ENCODE results near the gene GIGYF1. TPM values are rescaled to one million over a fixed set of nuclear protein-coding genes. Genes with fewer than 3 reads are reported as not detected.

The GIGYF1 gene
- total RNA-seq, 1 experiment from 2014 or later, result 16.6 TPM

DNA sequence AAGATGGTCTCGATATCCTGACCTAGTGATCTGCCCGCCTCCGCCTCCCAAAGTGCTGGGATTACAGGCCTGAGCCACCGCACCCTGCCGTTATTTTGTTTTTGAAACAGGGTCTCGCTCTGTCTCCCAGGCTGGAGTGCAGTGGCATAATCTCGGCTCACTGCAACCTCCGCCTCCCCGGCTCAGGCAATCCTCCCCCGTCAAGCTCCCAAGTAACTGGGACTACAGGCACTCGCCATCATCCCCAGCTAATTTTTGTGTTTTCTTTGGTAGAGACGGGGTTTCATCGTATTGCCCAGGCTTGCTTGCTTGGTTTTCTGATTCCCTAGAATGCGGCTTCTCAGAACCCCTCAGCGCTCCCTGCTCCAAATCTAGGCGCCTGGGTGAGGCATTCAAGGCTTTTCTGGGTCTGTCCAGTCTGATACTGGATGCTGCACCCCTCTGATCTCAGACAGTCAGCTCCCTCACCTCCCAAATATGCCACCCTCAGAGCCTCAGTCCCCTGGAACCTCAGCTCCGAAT lies 54.0 kb downstream of the GIGYF1 start:
- DNase-seq (ENCODE audit: low spot score), result no peak

DNA sequence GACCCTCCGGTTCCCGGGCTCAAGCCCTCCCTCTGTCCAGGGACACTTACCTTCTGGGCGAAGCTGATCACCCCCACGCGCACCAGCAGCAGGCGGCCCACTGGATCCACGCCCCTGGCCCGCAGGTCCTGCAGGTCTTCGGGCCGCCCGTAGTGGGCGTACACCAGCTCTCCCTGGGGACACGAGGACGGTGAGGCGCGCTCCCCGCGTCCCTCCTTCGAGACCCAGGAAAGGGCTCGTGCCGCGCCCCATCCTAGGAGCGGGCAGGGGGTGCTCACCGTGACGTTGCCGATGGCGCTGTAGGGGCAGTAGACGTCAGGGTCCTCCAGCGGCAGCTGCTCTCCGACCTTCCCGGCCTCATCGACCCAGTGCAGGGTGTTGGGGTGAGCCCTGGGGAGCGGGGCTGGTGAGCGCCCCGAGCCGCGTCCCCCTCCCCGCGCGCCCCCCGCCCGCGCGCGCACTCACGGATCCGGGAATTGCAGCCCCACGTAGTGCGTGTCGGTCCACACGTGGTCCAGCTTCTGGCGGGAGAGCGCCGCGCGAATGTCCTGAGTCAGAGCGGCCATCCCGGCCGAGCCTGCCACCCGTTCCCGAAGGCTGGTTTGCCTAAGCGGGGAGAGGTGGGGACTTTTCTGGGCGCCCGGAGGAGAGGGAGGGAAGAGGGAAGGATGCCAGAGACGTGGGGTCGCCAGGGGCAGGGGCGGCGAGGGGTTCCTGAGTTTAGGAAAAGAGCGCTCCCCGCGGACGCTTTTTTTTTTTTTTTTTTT lies 60.9 kb downstream of the GIGYF1 start:
- DNase-seq (ENCODE audit: low spot score), result no peak

DNA sequence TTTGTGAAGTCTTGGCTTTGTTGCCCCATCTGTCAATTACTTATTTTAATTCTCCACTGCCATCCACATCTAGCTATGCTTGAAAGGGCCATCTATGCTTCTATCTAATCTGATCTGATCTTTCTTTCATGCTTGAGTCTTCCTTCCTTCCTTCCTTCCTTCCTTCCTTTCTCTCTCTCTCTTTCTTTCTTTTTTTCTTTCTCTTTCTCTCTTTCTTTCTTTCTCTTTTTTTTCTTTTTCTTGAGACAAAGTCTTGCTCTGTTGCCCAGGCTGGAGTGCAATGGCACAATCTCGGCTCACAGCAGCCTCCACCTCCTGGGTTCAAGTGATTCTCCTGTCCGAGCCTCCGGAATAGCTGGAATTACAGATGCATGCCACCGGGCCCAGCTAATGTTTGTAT lies 64.0 kb downstream of the GIGYF1 start:
- DNase-seq (ENCODE audit: low spot score), result no peak

Other genes with a start within 250 kb of the GIGYF1 start
- 0.60 and 8.3 TPM in 2 replicates for gene SPACDR, start 230.0 kb downstream of the GIGYF1 start, total RNA-seq (2014; rRNA removed; shearing (Covaris generic))
- 26.6 and 32.6 TPM in 2 replicates for gene TSC22D4, start 215.0 kb downstream of the GIGYF1 start, total RNA-seq (2014; rRNA removed; shearing (Covaris generic))
- 0.07 TPM in 1 of 2 replicates, not detected in the other for gene NYAP1, start 210.3 kb downstream of the GIGYF1 start, total RNA-seq (2014; rRNA removed; shearing (Covaris generic))
- gene AGFG2, start 155.0 kb downstream of the GIGYF1 start, total RNA-seq (2014; rRNA removed; shearing (Covaris generic)), result 6.8 and 8.8 TPM in 2 replicates
- gene SAP25, start 120.3 kb downstream of the GIGYF1 start, total RNA-seq (2014; rRNA removed; shearing (Covaris generic)), result 0.19 and 0.55 TPM in 2 replicates
- 10.7 and 11.4 TPM in 2 replicates for gene LRCH4, start 108.1 kb downstream of the GIGYF1 start, total RNA-seq (2014; rRNA removed; shearing (Covaris generic))
- gene FBXO24, start 107.9 kb downstream of the GIGYF1 start, total RNA-seq (2014; rRNA removed; shearing (Covaris generic)), result 0.48 TPM in 1 of 2 replicates, not detected in the other
- 18.0 and 38.9 TPM in 2 replicates for gene PCOLCE, start 91.9 kb downstream of the GIGYF1 start, total RNA-seq (2014; rRNA removed; shearing (Covaris generic))
- 6.9 and 19.3 TPM in 2 replicates for gene MOSPD3, start 81.7 kb downstream of the GIGYF1 start, total RNA-seq (2014; rRNA removed; shearing (Covaris generic))
- not detected in 2 replicates for gene TFR2, start 52.7 kb downstream of the GIGYF1 start, total RNA-seq (2014; rRNA removed; shearing (Covaris generic))
- gene ACTL6B, start 37.8 kb downstream of the GIGYF1 start, total RNA-seq (2014; rRNA removed; shearing (Covaris generic)), result not detected in 2 replicates
- 94.3 and 104 TPM in 2 replicates for gene GNB2, start 20.5 kb downstream of the GIGYF1 start, total RNA-seq (2014; rRNA removed; shearing (Covaris generic))
- 76.9 and 110 TPM in 2 replicates for gene POP7, start 11.9 kb upstream of the GIGYF1 start, total RNA-seq (2014; rRNA removed; shearing (Covaris generic))
- gene EPO, start 26.2 kb upstream of the GIGYF1 start, total RNA-seq (2014; rRNA removed; shearing (Covaris generic)), result not detected in 2 replicates
- gene ZAN, start 39.3 kb upstream of the GIGYF1 start, total RNA-seq (2014; rRNA removed; shearing (Covaris generic)), result not detected in 2 replicates
- gene EPHB4, start 133.3 kb upstream of the GIGYF1 start, total RNA-seq (2014; rRNA removed; shearing (Covaris generic)), result 46.0 and 65.3 TPM in 2 replicates
- gene SLC12A9, start 158.5 kb upstream of the GIGYF1 start, total RNA-seq (2014; rRNA removed; shearing (Covaris generic)), result 9.6 and 12.4 TPM in 2 replicates
- gene TRIP6, start 173.1 kb upstream of the GIGYF1 start, total RNA-seq (2014; rRNA removed; shearing (Covaris generic)), result 157 and 180 TPM in 2 replicates
- 78.3 and 86.7 TPM in 2 replicates for gene SRRT, start 180.9 kb upstream of the GIGYF1 start, total RNA-seq (2014; rRNA removed; shearing (Covaris generic))
- 1.8 and 3.3 TPM in 2 replicates for gene UFSP1, start 195.5 kb upstream of the GIGYF1 start, total RNA-seq (2014; rRNA removed; shearing (Covaris generic))
- 1.5 and 2.8 TPM in 2 replicates for gene ACHE, start 201.6 kb upstream of the GIGYF1 start, total RNA-seq (2014; rRNA removed; shearing (Covaris generic))